Brain microvascular endothelial cell (primary cell): Measurements from ENCODE around the gene ADAM11.

ENCODE experiments used
- DNase-seq: peaks from one replicate; pipeline ENCODE4 v3.0.0-alpha.2; 2020
- H3K27ac ChIP-seq: fragments of 250-450 bp; sonication (Bioruptor Pico); 2 replicates; pipeline ENCODE4 v1.5.1; 2020; ENCODE audit warnings: mild to moderate bottlenecking, moderate library complexity
- H3K27me3 ChIP-seq: fragments of 250-450 bp; sonication (Bioruptor Pico); replicated peaks from 2 replicates; pipeline ENCODE4 v1.5.1; 2020; ENCODE audit warnings: mild to moderate bottlenecking
- H3K36me3 ChIP-seq: fragments of 250-450 bp; sonication (Bioruptor Pico); replicated peaks from 2 replicates; pipeline ENCODE4 v1.5.1; 2020; ENCODE audit warnings: mild to moderate bottlenecking
- H3K4me3 ChIP-seq: 2 replicates; pipeline ENCODE4 v1.5.1; 2011; ENCODE audit warnings: low read depth, mild to moderate bottlenecking, control low read depth, low read length, moderate library complexity
- CTCF ChIP-seq: IDR thresholded peaks from 2 replicates; pipeline ENCODE4 v1.5.1; 2011; ENCODE audit warnings: low read depth, mild to moderate bottlenecking, moderate library complexity, low read length, control low read depth, inconsistent platforms; ENCODE audit errors: missing control alignments
- in situ Hi-C: cut with HindIII; loops from 2 replicates; pipeline ENCODE4 v1.10.0; 2017; ENCODE audit warnings: low sequenced_read_pairs, low pct_ligation_motif_present

The ADAM11 gene

GRCh38 chr17:44772308-44773045, 13.7 kb downstream of the ADAM11 start:
- Histone ChIP-seq H3K4me3 (no peak overlapping the region), H3K36me3 (no peaks in the 10 kb centered on the region), H3K27me3 (no peaks in the 10 kb centered on the region), H3K27ac (no peak overlapping the region)
- TF ChIP-seq CTCF: no peak
- no peak for DNase-seq
- in situ Hi-C loops: no loop called here

GRCh38 chr17:44773140-44773539, 14.4 kb downstream of the ADAM11 start:
- no peaks in the 10 kb centered on the region for H3K27me3 ChIP-seq
- no peak overlapping the region for H3K27ac ChIP-seq
- H3K36me3 ChIP-seq: no peaks in the 10 kb centered on the region
- H3K4me3 ChIP-seq: no peak overlapping the region
- no peak for DNase-seq
- in situ Hi-C loops: no loop called here
- TF ChIP-seq CTCF: no peak

GRCh38 chr17:44774271-44775135, 15.7 kb downstream of the ADAM11 start:
- Histone ChIP-seq H3K4me3 (peak overlapping the region; percentile 66), H3K27ac (no peak overlapping the region), H3K27me3 (no peaks in the 10 kb centered on the region), H3K36me3 (no peaks in the 10 kb centered on the region)
- peak; percentile 100 for TF ChIP-seq CTCF
- peak; percentile 79 for DNase-seq
- in situ Hi-C loops: loop anchor here (25.0 kb wide), 1 partner anchor 113 kb away; the partner anchor contains the start of gene EFTUD2

DNA sequence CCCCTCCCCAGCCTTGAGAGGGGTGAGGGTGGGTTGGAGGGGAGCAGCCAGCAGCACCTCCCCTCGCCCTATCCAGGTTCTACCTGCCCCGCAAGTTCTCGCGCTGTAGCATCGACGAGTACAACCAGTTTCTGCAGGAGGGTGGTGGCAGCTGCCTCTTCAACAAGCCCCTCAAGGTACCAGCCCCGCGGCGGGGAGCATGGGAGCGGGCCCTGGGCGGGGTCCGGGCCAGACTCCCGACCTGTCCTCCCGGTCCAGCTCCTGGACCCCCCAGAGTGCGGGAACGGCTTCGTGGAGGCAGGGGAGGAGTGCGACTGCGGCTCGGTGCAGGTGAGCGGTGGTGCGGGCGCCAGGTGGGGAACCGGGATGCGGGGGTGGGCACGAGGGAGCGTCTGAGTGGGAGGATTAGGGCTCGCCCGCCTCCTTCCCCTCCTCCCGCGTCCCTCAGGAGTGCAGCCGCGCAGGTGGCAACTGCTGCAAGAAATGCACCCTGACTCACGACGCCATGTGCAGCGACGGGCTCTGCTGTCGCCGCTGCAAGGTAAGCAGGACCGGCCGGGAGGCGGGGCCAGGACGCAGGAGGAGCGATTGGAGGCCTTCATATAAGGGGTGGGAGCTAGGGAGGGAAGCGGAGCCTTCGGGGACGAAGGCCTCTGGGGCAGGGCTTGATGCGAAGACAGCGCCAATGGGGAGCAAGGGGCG, 16.5 kb downstream of the ADAM11 start:
- no peak for TF ChIP-seq CTCF
- in situ Hi-C loops: loop anchor here (25.0 kb wide), 1 partner anchor 112 kb away; the partner anchor contains the start of gene EFTUD2
- Histone ChIP-seq H3K27ac (no peak overlapping the region), H3K27me3 (no peaks in the 10 kb centered on the region), H3K36me3 (no peaks in the 10 kb centered on the region), H3K4me3 (peak overlapping the region; percentile 66)
- peak; percentile 96 for DNase-seq

DNA sequence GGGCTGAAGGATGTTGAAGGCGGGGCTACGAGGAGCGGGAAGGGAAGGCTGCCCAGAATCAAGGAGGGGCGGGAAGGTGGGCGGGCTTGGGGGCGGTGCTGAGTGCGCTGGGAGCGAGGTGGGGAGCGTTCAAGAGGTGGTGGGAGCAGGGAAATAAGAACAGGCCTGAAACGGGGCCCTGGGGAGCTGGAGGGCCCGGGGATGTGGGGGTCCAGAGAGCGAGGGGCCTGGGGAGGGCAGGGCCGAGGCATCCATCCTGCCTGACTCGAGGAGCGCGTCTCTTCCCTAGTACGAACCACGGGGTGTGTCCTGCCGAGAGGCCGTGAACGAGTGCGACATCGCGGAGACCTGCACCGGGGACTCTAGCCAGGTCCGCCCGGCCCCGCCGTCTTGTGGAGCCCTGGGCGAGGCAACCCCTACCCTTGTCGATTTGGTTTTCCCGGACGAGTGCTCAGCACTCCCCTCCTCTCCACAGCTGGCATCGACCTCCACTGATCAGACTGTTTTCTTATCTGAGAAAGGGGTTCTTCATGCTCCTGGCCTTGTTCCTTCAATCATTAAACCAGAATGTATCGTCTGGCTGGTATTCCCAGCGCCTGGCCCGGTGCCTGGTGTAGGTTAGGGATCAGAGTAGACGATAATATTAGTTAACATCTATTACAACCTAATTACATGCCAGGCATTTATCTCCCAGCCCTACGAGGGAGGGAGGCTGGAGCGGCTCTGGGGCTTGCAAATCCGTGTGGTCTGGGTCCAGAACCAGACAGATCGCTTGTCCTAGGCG, 17.2 kb downstream of the ADAM11 start:
- H3K27ac ChIP-seq: no peak overlapping the region
- no peak for TF ChIP-seq CTCF
- no peak for DNase-seq
- H3K27me3 ChIP-seq: no peaks in the 10 kb centered on the region
- in situ Hi-C loops: loop anchor here (25.0 kb wide), 1 partner anchor 111 kb away; the partner anchor contains the start of gene EFTUD2
- peak overlapping the region; percentile 61 for H3K4me3 ChIP-seq
- H3K36me3 ChIP-seq: no peaks in the 10 kb centered on the region
